ENCODE measurements around the gene GLG1.

Gene GLG1

GRCh38 chr16:74608381-74608780 lies 1.5 kb upstream of the GLG1 start:
- FAIRE-seq: no peak

DNA sequence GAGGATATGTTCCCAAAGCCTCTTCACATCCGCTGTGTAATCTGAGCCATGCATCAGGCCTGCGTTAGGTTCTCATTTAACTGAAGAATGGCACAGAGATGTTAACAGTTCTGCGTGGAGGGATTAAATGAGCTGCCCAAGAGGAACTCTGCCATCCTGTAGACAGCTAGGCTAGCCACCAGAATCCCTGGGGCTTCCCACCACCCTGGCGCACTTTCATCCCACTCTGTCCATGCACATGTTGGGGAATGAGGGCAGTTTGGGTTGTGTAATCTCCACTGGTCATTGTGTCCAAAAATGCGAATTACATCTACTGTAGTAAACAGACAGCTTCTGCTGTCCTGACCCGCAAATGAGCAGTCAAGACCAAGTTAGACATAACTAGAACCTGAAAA lies 1.0 kb upstream of the GLG1 start:
- FAIRE-seq: no peak

GRCh38 chr16:74607310-74607961 lies 522 bp upstream of the GLG1 start:
- FAIRE-seq: no peak

DNA sequence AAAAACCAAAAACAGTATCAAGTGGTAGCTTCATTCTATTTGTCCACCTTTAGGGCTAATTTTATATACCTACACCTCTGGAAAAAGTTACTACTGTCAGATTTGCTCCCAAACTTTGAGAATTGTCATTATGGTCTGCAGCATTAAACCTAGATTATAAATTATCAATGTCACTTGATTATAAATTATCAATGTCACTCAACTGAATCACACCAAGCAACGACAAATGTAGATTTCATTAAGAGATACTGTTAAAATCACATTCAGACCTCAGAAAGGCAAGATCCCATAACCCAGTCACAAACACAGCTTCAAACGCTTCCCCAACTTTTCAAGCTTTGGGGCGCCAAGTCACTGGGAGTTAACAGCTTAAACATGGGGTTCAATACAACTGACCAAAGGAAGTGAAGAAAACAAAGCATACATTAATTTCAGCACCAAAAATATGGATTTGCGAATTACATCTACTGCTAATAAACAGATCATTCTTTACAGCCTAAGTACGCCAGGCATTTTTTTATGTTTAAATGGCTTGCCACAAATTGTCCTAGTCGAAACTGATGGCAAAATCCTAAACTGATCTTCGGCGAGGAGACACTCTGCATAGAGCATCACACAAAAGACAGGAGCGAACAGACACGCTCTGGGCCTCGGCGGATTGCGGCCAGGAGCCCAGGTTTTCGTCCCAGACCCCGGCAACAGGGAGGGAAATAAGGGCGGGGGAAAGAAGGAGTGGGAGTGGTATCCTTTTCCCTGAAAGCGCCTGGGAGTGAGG lies 981 bp downstream of the GLG1 start:
- FAIRE-seq: no peak

GRCh38 chr16:74605332-74605731 lies 1.6 kb downstream of the GLG1 start:
- no peak for FAIRE-seq

DNA sequence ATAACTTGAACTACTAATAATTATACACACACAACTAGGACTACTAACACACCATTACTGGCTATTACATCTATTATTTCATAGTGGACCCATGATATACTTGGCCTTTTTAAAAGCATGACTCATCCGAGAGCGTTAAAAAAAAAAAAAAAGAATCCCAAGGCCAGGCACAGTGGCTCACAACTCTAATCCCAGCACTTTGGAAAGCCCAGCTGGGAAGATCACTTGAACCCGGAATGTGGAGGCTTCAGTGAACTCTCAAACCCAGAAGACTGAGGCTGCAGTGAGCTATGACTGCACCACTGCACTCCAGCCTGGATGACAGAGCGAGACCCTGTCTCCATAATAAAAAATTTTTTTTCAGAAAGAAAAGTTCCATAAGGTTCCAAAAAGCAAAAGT lies 3.1 kb downstream of the GLG1 start:
- no peak for FAIRE-seq

DNA sequence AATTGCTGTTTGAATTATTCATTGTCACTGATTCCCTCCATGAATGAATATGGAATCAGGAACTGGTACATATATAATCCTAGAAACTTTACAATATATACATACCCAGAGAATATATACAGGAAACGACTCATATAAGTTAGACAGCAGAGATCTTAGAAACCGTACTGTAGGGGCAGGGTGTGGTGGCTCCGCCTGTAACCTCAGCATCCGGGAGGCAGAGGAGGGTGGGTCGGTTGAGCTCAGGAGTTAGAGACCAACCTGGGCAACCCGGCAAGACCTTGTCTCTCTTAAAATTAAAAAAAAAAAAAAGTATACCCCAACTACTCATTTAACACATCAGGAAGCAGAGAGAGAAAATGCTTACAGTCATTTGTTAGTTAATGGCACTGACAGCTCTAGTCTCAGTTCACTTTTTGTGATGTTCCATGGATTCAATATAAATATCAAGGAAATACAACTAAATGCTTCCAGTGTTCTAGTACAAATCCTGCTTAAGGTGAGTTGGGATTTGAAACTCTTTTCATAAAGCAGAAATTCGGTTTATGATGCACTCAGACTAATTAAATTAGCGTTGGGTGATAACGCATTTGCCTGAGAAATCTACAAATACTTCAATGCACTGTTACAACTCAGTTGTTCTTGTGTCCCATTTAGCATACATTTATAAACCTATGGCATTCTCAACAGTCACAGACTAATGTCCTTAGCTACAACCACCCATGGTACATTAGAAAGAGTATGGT lies 5.6 kb downstream of the GLG1 start:
- FAIRE-seq: no peak

DNA sequence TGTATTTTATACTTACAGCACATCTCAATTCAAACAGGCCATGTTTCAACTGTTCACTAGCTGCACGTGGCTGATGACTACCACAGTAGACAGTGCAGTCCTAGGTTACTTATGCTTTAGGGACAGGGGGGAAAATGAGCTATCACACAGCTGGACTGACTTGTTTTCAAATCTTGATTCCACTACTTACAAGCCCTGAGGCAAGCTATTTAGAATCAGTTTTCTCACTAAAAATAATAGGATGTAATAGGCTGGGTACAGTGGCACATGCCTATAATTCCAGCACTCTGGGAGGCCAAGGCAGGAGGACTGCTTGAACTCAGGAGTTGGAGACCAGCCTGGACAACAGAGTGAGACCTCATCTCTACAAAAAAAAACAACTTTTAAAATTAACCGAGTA lies 10.3 kb downstream of the GLG1 start:
- no peak for FAIRE-seq

GRCh38 chr16:74592847-74593246 lies 14.1 kb downstream of the GLG1 start:
- no peak for FAIRE-seq

DNA sequence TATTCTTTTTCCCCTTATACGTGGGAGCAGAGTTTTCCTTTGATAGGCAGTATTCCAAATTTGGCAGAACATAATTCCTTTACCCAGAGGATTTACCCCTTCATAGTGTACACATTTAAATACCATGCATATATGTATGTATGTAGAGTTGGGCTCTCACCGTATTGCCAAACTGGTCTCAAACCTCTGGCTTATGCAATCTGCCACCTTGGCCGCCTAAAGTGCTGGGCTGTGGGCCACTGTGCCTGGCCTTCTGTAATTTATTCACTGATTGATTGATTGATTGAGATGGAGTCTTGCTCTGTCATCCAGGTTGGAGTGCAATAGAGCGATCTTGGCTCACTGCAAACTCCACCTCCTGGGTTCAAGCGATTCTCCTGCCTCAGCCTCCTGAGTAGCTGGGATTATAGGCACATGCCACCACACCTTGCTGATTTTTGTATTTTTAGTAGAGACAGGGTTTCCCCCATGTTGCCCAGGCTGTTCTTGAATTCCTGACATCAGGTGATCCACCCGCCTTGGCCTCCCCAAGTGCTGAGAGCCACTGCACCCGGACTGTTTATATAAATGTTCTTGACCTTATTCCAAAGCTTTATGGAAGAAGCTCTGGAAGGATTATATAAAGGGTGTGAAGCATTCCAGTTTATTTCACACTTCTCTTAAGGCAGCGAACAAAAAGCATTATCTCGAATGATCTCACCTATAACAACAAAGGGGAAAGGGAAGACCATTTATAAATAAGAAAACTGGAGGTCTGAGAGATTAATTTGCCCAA lies 14.9 kb downstream of the GLG1 start:
- FAIRE-seq: no peak

GRCh38 chr16:74586948-74587347 lies 20.0 kb downstream of the GLG1 start:
- no peak for FAIRE-seq

- no peak for FAIRE-seq
These were observed 21.0 kb downstream of the GLG1 start for GRCh38 chr16:74585846-74586443.

DNA sequence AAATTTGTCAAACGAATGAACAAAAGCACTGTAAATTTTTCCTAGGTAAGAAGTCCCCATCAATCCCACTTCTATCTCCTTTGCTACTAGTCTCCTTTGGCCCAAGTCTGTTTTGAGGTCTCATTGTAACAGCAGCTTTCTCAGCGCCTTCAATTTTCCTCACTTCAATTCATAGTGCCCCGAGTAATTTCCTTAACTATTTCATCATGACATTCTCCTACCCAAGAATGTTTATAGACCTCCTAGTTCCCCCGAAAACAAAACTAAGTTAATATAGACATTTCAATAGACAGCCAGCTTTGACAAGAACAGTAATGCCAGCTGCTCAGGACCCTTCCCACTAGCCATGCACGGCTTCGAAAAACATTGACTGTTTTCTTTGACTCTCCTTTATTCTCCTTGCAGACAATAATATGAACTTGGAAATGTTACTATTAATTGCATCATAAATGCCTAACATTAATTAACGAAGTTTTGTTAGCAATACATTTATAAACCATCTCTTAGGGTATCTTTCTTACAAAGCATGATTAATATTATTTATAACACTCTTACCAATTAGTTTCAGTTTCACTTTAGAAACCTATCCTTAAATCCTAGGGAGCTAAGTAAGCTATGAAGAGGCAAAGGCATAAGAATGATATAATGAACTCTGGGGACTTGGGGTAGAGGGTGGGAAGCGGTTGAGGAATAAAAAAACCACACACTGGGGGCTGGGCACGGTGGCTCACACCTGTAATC lies 22.8 kb downstream of the GLG1 start:
- FAIRE-seq: no peak

DNA sequence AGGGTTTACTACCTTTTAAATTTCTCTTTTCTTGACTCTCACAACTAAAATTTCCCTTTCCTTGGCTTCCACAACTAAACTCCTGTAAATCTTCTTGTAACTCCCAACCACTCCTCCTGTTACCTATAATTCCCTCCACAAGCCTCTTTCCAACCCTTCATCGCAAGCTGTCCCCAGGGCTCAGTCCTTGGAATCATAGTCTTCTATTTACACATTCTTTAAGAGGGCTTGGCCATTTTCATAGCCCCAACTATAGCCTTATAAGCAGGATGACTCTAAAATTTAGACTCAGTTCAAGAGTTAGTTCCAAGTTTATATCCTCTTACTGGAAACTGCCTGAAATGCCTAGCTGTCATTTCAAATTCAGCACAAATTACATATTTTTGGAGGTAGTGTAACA lies 23.9 kb downstream of the GLG1 start:
- FAIRE-seq: no peak

DNA sequence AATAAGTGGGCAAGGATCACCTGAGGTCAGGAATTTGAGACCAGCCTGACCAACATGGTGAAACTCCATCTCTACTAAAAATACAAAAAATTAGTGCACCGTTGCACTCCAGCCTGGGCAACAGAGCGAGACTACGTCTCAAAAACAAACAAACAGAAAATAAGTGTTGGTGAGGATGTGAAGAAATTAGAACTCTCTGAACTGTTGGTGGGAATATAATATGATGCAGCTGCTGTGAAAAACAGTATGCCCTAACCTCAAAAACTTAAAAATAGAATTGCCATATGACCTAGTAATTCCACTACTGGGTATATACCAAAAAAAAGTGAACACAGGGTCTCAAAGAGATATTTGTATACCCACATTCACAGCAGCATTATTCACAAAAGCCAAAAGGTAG lies 26.1 kb downstream of the GLG1 start:
- FAIRE-seq: no peak

- no peak for FAIRE-seq
These were observed 28.1 kb downstream of the GLG1 start for GRCh38 chr16:74578838-74579237.

DNA sequence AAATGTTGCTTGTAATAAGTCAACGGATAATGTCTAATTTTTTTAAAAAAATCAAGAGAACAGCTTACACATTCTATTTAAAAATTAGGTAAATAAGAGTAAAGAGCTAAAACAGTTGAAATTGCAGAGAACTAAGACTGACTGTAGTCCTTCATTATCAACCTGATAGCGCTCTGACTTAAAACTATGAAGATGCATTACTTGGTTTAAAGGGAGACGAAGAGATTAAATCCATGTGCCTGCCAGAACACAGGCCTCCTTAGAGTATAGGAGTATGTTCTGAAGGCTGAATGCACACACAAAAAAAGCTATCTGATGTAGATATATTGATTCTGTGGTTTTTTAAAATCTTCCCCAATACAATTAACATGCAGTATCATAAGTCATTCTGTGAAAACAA lies 28.5 kb downstream of the GLG1 start:
- FAIRE-seq: no peak

- FAIRE-seq: no peak
These were observed 29.0 kb downstream of the GLG1 start for GRCh38 chr16:74577882-74578366.

DNA sequence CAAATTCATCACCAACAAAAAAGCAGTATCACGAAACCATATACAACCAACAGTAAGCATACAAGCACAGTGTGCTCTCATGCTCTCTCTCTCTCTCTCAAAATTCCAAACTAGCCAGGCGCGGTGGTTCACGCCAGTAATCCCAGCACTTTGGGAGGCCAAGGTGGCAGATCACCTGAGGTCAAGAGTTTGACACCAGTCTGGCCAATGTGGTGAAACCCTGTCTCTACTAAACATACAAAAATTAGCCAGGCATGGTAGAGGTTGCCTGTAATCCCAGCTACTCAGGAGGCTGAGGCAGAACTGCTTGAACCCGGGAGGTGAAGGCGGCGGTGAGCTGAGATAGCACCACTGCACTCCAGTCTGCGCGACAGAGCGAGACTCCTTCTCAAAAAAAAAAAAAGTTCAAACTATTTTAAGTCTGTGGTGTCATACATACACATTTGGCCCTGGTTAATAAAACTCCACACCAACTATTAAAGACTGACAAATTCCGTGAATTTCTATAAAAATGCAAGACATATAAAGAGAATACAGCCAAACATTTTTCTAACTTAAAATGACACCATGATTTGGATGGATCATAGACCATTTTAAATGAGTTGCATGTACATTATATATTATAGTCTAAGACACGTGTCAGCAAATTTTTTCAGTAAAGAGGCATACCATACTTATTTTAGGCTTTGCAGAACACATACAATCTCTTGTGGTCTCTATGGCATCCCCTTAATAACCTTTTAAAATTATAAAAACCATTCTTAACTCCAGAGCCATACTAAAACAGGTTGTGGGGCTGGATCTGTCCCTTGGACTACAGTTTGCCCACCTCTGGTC lies 30.9 kb downstream of the GLG1 start:
- FAIRE-seq: no peak

DNA sequence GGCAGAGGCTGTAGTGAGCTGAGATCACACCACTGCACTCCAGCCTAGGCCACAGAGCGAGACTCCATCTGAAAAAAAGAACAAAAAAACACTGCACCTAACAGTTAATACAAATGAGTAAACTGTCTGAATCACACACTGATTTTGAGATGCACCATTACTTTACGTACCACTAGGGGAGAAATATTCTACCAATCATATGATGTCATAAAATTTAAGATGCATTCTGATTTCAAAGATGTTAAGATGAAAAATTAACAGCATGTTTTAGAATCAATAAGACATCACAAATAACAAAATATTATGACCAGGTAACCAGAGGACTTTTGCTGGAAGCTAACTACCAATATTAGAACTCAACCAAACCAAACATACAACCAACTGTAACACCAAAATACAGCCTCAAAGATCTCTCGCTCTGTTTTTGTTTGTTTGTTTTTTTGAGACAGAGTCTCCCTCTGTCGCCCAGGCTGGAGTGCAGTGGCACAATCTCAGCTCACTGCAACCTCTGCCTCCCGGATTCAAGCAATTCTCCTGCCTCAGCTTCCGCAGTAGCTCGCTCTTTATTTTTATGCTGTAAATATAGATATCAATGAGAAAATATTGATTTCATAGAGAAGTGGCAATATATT lies 31.6 kb downstream of the GLG1 start:
- FAIRE-seq: no peak

Measured in TTC549 (cell line).